DLD1 (cell line): ENCODE data around the gene LIM2.
"Not testable (repeated sequence)": the region's sequence is repeated elsewhere in the genome, so short reads cannot be mapped to it uniquely, and the experiment has no call there.

ENCODE experiments used
- in situ Hi-C: cut with HindIII; loops from 2 replicates; pipeline ENCODE4 v1.10.0; 2017; ENCODE audit warnings: low sequenced_read_pairs

Gene LIM2

DNA sequence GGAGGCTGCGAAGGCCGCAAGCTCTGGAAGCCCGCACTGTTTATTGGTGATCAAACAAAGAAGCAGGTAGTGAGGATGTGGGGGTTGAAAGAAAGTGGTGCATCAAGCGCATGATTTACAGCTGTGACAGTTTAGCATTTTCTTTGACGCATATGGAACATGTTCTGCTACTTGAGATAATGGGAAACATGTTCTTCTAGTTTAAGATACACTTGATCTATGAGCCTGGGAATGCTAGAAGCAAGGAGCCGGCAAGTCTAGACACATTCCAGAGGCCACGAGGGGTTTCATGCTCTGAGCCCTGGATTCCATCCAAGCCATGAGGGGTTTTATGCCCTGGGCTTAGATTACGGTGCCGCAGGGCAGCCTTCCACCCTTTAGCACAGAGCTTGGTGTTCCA, 9.7 kb upstream of the LIM2 start:
- in situ Hi-C loops = not testable (repeated sequence)

DNA sequence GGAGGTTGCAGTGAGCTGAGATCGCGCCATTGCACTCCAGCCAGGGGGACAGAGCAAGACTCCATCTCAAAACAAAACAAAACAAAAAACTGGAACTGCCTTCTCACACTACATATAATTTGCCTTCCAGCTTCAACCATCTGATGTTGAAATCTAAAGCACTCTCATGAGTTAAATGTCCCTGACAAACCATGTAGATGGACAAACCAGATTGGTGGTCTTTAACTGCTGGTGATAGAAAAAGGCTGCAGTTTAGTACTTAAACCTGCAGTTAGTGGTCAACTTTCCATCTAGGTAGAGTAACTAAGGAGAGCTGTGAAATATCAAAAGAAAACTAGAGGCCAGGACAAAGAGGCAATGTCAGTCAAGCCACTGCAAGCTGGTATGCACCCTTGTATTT, 8.4 kb upstream of the LIM2 start:
- in situ Hi-C loops = no loop called here

DNA sequence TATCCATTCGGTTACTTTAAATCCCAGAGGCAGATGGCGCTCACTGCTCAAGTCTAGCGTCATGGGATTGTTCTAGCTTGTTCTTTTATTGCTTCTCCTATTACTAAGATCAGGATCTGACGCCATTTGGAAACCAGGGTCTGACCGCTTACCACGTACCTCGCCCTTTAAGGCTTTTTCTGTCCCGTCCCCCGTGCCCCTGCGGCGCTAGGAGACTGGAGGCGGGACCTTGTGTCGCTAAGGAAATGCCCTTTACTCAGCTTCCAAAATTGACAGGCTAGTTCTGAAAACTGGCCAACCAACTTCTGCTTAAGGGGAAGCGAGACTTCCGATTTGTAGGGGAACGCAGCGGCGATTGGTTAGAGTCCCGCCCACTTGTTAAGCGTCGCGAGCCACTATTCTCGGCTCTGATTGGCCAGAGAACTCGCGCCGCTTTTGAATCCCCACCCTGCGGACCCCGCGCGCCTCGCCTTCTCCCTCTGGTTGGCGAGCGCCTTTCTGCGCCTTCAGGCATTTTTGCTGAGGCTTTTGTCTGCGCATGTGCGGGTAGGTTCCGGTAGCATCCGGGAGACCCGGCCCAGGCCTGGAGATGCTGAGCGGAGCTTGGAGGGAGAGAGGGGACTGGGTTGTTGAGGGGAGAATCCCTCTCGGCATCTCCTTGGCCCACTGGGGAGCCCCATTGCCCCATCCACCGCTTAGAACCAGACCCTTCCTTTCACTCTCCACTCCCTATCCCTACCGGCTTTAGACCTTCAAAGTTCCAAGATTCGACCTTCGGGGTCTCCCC, 6.5 kb upstream of the LIM2 start:
- in situ Hi-C loops = no loop called here

DNA sequence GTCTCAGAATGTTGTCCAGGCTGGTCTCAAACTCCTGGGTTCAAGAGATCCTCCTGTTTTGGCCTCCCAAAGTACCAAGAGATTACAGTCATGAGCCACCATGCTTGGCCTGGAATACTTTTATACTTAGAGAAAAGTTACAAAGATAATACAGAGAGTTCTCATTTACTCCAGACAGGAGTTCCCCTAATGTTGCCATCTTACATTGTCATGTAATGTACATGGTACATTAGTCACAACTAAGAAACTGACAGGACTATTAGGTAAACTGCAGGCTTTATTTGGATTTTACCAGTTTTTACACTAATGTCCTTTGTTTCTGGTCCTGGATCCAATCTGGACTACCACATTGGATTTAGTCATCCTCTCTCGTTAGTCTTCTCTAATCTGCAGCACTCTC, 4.9 kb upstream of the LIM2 start:
- in situ Hi-C loops = no loop called here

DNA sequence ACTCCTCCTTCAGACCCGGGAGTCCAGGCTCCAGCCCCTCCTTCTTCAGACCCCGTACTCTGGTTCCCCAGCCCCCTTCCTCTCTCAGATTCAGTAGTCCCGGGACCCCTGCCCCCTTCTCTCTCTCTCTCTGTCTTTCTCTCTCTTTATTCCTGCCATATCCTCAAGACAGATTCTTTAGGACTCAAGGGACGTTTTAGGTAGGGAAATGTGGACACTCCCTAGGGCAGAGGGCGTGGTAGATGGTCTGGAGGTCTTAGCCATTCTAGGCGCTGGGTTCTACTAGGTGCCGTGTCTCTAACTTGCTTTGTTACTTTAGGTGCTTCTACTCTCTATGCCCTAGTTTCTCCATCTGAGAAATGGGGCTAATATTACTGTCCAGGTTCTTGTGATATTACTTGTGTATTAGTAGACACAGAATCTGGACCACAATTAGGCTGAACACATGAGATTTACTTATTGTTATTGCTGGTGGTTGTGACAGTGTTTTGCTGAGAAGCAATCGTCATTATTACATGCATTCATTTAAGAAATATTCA, 3.4 kb upstream of the LIM2 start:
- in situ Hi-C loops = no loop called here

DNA sequence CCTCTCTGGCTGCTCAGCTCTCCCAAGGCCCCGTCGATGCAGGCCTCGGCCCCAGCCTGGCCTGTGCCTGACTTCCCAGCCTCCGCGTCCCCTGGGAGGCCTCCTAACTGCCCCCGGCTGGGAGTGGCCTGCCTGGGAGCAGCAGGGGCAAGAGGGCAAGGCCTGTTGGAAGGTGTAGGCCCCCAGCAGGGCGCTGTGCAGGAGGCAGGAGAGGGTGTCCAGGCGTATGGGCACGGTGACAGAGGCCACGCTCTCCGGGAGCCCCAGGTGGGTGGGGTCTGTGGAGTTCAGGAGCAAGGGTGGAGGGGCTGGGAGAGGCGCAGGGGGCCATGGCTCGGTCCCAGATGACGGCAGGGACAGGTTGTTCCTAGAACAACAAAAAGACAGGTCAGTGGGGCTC, 1.4 kb upstream of the LIM2 start:
- in situ Hi-C loops = no loop called here

DNA sequence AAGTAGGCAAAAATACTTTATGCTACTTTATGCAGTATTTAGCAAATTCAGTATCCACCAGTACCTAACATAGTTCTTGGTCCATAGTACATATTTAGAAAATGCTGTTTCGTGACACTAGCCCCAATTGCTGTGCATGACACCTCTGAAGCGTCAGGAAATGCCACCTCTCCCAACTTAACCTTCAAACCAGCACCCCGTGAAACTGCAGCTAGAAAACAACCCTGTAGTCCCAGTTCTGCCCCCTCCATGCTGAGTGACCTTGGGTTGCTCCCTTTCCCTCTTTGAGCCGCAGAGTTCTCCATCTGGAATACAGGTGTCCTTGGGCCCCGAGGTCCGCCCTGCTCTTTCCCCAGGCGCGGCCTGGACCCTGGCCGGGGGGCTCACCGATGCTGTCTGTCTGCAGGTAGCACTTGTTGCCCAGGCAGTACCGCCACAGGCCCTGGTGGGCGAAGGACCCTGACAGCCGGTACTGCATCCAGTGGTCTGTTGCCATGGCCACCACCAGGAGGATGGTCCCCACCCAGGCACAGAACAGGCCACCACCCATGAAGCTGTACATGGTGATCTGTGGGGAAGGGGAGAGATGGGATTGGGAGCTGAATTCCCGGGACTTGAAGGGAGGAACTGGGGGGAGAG, 773 bp downstream of the LIM2 start:
- in situ Hi-C loops = no loop called here

DNA sequence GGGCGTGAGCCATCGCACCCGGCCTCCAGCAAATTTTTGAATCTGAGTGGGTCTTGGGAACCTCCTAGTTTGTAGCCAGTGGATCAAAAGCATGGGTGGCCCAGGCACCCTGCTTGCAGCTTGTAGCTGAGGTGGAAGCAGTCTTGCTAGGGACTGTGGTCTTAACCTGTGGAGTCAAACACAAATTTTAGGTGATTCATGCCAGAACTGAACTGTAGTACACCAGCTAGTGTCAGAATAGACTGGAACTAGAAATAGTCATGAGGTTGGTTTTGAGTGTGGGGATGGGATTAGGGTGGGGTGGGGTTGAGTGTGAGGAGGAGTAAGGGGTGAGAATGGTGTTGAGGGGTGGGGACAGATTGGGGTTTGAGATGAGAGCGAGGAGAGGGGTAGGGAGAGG, 5.8 kb downstream of the LIM2 start:
- in situ Hi-C loops = no loop called here

DNA sequence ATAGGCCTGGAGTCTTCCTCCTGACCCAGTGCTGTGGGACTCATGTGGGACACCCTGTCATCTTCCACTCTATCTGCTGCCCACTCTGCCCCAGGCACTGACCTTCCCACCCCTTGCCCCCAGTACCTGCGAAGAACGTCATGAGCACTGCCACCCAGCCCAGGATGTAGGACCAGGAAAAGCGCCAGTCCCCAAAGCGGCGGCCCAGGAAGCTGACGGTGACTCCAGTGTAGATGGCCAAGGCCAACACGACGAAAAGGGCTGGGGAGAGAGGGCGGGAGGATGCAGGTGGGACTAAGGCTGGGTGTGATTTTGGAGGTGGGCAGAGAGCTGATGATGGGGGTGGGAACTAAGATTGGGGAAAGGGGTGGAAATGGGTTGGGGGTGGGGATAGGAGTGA, 7.4 kb downstream of the LIM2 start:
- in situ Hi-C loops = no loop called here

DNA sequence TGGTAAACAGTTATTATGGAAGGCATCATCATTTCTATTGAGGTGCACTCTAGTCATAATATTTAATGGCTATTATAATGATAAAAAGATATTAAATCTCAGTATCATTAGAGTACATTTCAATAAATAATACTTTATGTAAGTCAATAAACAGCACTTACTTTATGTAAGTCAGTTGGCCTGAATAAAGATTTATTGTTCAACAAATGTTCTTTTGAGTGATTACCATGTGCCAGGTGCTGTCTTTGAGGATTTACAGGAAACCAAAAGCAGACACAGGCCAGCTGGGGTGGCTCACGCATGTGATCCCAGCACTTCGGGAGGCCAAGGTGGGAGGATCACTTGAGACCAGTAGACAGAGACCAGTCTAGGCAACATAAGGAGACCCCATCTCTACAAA, 10.4 kb downstream of the LIM2 start:
- in situ Hi-C loops = no loop called here

DNA sequence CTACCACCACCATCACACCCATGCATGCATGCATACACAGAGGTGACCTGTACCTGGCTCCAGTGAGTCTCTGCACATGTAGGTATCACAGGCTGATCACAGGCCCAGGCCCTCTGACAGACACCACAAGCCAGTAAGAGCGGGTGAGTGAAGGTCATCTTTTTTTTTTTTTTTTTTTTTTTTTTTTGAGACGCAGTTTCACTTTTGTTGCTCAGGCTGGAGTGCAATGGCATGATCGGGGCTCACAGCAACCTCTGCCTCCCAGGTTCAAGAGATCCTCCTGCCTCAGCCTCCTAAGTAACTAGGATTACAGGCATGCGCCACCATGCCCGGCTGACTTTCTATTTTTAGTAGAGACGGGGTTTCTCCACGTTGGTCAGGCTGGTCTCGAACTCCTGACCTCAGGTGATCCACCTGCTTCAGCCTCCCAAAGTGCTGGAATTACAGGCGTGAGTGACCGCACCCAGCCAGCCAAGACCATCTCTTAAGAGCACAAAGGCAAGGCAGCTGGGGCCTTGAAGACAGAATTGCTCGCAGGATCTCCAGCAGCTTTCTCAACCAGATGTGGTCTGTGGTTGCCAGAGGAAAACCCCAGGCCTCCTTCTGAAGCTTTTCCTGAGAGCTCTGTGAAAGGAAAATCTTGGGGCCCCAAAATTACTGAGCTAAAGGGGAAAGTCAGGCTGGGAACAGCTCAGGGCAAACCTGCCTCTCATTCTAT, 12.1 kb downstream of the LIM2 start:
- in situ Hi-C loops = no loop called here

DNA sequence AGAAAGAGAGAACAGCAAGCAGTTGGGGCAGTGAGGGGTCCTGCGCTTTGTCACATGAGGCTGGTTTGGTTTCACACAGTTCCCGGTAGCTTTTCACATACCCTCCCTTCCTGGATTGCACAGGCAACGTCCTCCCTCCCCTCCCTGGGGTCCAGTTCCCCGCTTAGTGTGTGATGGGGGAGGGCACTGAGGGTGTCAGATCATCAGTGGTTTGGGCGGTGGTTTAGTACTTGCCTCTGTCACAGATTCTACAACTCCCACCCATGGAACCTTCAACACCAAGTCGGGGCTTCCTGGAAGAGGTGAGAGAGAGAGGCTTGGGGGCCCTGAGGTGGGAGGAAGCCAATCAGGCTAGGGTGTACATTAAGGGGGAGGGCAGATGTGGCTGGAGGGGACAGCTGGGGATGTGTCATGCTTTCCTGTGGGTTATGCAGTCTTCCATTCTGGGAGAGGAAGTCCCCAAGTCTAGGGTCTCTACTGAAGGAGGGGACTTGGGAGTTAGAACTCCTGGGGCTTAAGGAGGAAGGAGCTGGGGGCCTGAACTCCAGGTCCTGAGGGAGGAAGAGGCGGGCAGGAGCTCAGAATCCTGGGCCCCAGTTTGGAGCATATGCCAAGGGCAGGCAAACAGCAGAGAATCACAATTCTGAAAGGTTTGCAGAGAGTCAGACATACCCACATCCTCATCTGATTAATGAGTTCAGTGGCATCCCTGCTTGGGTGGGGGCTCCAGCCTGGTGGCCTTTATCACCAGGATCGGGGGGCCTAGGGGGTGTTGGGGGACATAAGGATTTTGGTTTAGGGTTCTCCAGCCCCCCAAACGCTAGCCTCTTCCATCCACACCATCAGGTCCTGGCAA, 14.9 kb downstream of the LIM2 start, which contains the start of gene NKG7:
NKG7 (minus strand) TSS at position 6 of the 856 bp plus-strand sequence. CDS start 119 bp downstream, outside the sequence.
- in situ Hi-C loops = no loop called here

DNA sequence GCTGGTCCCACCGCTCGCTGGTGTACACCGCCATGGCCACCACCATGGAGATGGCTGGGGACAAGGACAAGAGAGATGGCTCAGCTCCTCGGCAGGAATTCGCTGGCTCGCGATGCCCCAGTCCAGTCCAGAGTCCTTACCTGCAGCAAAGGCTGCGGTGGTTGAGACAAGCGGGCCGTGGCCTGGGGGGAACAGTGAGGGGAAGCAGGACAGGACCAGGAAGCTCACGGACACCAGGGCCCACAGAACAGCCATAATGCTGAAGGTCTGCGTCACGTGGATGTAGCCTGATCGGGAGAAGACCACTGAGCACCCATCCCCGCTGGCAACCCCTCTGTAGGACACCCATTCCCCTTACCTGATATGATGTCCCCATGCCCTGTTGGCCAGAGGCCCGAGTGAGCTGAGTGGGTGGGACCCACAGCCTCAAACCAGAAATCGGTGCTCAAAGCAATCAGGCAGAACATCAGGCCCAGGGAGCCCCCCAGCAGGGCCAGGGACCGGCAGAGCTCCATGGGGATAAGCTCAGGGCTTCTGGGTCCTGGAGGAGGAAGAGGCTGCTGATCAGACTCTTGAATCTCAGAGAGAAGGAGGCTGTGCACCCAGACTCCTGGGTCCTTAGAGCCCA, 15.6 kb downstream of the LIM2 start:
- in situ Hi-C loops = no loop called here

DNA sequence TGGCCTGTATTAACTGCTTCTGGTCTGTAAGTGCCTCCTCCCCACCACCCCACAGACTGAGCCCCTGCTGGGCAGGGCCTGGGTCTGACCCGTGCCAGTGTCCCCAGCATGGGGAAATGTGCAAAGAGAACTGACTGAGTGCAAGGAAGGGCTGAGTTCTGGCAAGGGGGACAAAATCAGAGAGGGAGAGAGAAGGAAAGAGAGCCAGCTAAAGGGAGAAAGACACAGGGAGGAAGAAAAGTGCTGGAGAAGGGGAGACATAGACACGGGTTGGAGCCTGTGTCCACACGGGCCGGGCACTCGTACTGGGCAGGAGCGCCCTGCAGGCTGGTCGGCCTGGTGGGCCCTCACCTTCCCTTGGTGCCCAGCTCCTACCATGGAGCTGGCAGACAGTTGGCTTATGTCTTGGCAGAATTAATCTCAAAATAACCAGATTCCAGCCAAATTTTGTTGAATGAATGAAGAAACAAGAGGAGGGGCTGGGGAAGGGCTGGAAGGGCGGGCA, 16.5 kb downstream of the LIM2 start:
- in situ Hi-C loops = no loop called here

DNA sequence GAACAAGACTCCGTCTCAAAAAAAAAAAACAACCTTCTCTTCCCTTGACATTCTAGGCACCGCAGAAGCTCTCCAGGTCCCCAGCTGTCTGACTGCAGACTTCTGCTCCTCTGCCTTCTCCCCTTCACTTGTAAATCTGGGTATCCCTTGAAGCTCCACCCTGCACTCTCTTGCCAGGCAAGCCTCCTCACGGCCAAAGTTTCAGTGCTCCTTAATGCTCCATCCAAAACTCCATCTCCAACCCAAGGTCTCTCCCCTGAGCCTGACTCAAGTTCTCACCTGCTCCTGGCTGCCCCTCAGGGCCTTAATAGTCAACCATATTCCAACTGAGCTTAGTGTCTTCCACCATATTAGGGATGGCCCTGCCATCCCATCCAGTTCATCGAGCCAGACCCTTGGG, 17.5 kb downstream of the LIM2 start:
- in situ Hi-C loops = no loop called here

DNA sequence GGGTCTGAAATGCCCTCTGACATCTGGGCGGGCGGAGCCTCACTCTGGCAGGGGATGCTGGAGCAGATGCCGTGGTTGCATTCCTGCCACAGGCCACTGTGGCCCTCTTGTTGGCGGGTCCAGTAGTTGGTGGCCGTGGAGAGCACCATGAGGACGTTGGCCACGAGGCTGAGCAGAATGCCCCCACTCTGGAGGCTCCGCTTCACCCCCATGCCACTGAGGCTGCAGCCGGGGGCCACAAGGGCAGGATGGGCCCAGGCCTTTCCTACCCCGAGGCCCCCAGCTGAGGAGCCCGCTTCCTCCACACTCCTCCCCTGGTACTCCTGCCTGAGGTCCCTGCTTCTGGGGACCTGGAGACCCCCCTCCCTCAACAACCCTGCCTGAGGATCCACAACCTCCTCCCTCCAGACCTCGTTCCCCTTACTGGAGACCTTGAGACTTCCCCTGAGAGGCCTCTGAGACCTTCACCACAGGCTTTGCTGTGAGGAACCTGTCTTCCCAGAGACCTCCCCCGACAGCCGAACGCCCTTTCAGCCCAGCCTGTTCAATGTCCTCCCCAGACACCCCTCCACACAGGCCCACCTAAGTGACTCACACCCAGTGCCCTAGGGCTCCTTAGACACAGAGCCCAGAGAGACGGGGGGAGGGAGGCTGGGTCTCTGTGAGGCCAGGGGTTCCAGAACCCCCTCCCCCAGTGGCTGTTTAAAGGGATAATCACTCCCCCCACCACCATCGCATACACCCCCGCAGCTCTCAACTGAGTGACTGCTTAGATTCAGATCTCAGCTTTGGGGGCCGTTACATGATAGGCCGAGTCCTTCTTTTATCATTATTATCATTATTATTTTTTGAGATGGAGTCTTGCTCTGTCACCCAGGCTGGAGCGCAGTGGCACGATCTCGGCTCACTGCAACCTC, 19.1 kb downstream of the LIM2 start, which contains the start of gene CLDND2:
CLDND2 (minus strand) TSS at position 638 of the 917 bp plus-strand sequence; CDS start at position 212, 426 bp downstream.
- in situ Hi-C loops = no loop called here

DNA sequence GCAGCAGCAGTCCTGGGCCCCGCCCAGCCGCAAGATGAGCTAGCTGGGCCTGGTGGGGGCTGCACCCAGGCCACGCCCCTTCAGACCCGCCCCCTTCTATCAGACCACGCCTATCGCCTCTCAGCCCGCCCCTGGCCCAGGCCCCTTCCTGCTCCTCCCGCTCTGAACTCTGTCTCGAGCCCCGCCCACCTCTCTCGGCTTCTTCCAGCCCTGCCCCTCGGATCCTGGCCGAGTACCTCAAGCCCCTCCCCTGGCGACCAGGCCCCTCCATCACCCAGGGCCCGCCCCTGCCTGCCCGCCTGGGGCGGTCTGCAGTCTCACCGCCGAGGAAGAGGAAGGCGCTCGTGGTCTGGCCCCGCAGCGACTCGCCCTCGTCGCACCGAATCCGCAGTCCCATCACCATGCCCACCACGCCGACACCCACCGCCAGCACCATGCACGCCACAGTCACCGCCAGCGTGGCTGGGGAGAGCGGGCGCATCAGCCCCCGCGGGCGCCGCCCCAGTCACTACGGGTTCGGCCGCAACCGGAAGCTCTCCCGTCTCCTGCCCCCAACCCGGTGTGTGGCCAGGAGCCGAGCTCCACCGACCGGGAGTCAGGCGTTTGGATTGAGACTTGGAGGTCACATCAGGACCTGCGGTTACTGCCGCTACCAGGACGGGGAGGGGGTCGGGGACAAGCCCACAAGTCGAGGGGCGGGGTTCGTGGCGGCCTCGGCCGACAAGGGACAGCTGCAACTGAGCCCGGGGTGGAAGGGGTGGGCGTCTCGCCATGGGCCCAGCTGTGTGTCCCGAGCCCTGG, 20.0 kb downstream of the LIM2 start:
- in situ Hi-C loops = no loop called here

DNA sequence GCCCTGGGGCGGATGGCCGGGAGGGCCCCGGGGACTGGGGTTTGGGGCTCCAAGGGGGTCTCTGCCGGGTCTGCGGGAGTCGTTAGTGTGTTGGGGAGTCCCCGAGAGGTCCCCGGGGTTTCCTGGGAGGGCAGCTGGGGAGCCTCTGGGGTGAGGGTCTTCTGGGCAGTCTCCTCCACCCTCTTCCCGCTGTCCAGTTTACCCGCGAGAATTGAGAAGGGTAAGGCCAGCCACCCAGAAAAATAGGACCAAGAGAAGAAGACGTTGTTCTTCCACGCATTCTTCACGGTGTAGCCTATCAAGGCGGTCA, 20.6 kb downstream of the LIM2 start:
- in situ Hi-C loops = no loop called here
